ENCODE results near the gene SPP1. TPM values are rescaled to one million over a fixed set of nuclear protein-coding genes. Genes with fewer than 3 reads are reported as not detected.

SPP1 gene
- polyA plus RNA-seq, 1 of the 3 experiments (the other 2 are of a cell fraction): 0.82 TPM

GRCh38 chr4:87931932-87932331, 43.6 kb upstream of the SPP1 start:
- no peaks in the 10 kb centered on the region for H3K27me3 ChIP-seq (ENCODE audit: insufficient read depth)
- H2AFZ ChIP-seq (ENCODE audit: low read depth): no peak overlapping the region
- no peak overlapping the region for H3K9ac ChIP-seq
- H3K9me3 ChIP-seq: no peaks in the 10 kb centered on the region
- DNase-seq: no peak
- no peaks in the 10 kb centered on the region for H3K79me2 ChIP-seq (ENCODE audit: insufficient read depth)
- H3K4me2 ChIP-seq: no peak overlapping the region
- CTCF ChIA-PET: no interaction called here
- H4K20me1 ChIP-seq (ENCODE audit: insufficient read depth): no peaks in the 10 kb centered on the region
- H3F3A ChIP-seq (replicated peaks; ENCODE audit: insufficient read depth): no peaks in the 10 kb centered on the region
- H3K4me1 ChIP-seq (ENCODE audit: control insufficient read depth in 1 of 2, insufficient read depth in 2 of 2, low read depth in 1 of 2, low read length in 1 of 2): no peaks in the 10 kb centered on the region
- 2% methylated on average over 1 of the region's 1 CpG for WGBS (ENCODE audit: low lambda C conversion rate)
- H3K9me2 ChIP-seq: no peaks in the 10 kb centered on the region
- no peaks in the 10 kb centered on the region for H3K36me3 ChIP-seq (replicated peaks in 1 of 2; ENCODE audit: control insufficient read depth in 1 of 2, insufficient read depth in 2 of 2, low read length in 1 of 2)
- POLR2A ChIA-PET: no interaction called here
- no peak for TF ChIP-seq USF1 (IDR thresholded peaks at IDR 0.05; ENCODE audit: borderline replicate concordance, low read depth)
- TF ChIP-seq MEF2A (IDR thresholded peaks at IDR 0.05; ENCODE audit: borderline replicate concordance, low read depth): no peak
- TF ChIP-seq NRF1 (IDR thresholded peaks at IDR 0.05; ENCODE audit: low read depth, low read length): no peak
- TF ChIP-seq YY1 (IDR thresholded peaks at IDR 0.05; ENCODE audit: low read depth): no peak
- TF ChIP-seq ELF1 (IDR thresholded peaks at IDR 0.05): no peak
- TF ChIP-seq CHD2 (IDR thresholded peaks at IDR 0.05; ENCODE audit: low read length, partially characterized antibody): no peak
- TF ChIP-seq FOXJ3 (CRISPR knock-in tag; IDR thresholded peaks at IDR 0.05): no peak
- TF ChIP-seq TAF1 (IDR thresholded peaks at IDR 0.05; ENCODE audit: borderline replicate concordance, low read depth, low read length): no peak
- no peak for TF ChIP-seq NFIC (IDR thresholded peaks at IDR 0.05; ENCODE audit: borderline replicate concordance)
- TF ChIP-seq SIN3A (IDR thresholded peaks at IDR 0.05; ENCODE audit: borderline replicate concordance, low read depth, low read length): no peak
- no peak for TF ChIP-seq TCF12 (IDR thresholded peaks at IDR 0.05)
- TF ChIP-seq MXI1 (IDR thresholded peaks at IDR 0.05; ENCODE audit: low read depth, low read length): no peak
- TF ChIP-seq PBX3 (IDR thresholded peaks at IDR 0.05): no peak
- no peak for TF ChIP-seq TEAD4 (IDR thresholded peaks at IDR 0.05; ENCODE audit: borderline replicate concordance, insufficient read depth)
- no peak overlapping the region for H3K4me3 ChIP-seq (ENCODE audit: low read depth in 2 of 2, low read length in 1 of 2)
- no peak overlapping the region for H3K27ac ChIP-seq (ENCODE audit: low read depth in 2 of 2, low read length in 1 of 2)

- 36% methylated on average over 5 of the region's 5 CpGs for WGBS (ENCODE audit: low lambda C conversion rate)
- Histone ChIP-seq H3K4me2 (no peak overlapping the region), H3K79me2 (ENCODE audit: insufficient read depth) (no peaks in the 10 kb centered on the region), H3F3A (replicated peaks; ENCODE audit: insufficient read depth) (no peaks in the 10 kb centered on the region), H3K9me2 (no peaks in the 10 kb centered on the region), H2AFZ (ENCODE audit: low read depth) (no peak overlapping the region), H3K27ac (ENCODE audit: low read depth in 2 of 2, low read length in 1 of 2) (no peak overlapping the region), H4K20me1 (ENCODE audit: insufficient read depth) (no peaks in the 10 kb centered on the region), H3K36me3 (replicated peaks in 1 of 2; ENCODE audit: control insufficient read depth in 1 of 2, insufficient read depth in 2 of 2, low read length in 1 of 2) (no peaks in the 10 kb centered on the region), H3K4me1 (ENCODE audit: control insufficient read depth in 1 of 2, insufficient read depth in 2 of 2, low read depth in 1 of 2, low read length in 1 of 2) (no peaks in the 10 kb centered on the region), H3K4me3 (ENCODE audit: low read depth in 2 of 2, low read length in 1 of 2) (no peak overlapping the region), H3K9me3 (no peaks in the 10 kb centered on the region), H3K27me3 (ENCODE audit: insufficient read depth) (no peaks in the 10 kb centered on the region), H3K9ac (no peak overlapping the region)
- ChIA-PET CTCF (no interaction called here), POLR2A (no interaction called here)
- no peak for DNase-seq
- TF ChIP-seq IRF3 (IDR thresholded peaks at IDR 0.05; ENCODE audit: low read depth, low read length) (no peak), SIN3A (IDR thresholded peaks at IDR 0.05; ENCODE audit: borderline replicate concordance, low read depth, low read length) (no peak), FOXJ3 (CRISPR knock-in tag; IDR thresholded peaks at IDR 0.05) (no peak), EZH2phosphoT487 (IDR thresholded peaks at IDR 0.05; ENCODE audit: borderline replicate concordance, low read depth) (no peak), NRF1 (IDR thresholded peaks at IDR 0.05; ENCODE audit: low read depth, low read length) (no peak), ELF1 (IDR thresholded peaks at IDR 0.05) (no peak), RXRA (IDR thresholded peaks at IDR 0.05; ENCODE audit: borderline replicate concordance, low read depth) (no peak), POLR2AphosphoS5 (IDR thresholded peaks at IDR 0.05; ENCODE audit: low read depth, low read length) (no peak), RCOR1 (IDR thresholded peaks at IDR 0.05; ENCODE audit: low read length) (no peak), CHD2 (IDR thresholded peaks at IDR 0.05; ENCODE audit: low read length, partially characterized antibody) (no peak), REST (IDR thresholded peaks at IDR 0.05; ENCODE audit: low read depth, low read length) (no peak), ZBTB33 (IDR thresholded peaks at IDR 0.05; ENCODE audit: borderline replicate concordance, low read depth) (no peak)
These were observed 42.8 kb upstream of the SPP1 start for GRCh38 chr4:87932718-87933141.

Data from SK-N-SH (cell line).